ENCODE measurements around the gene CR1L.
"Not testable (repeated sequence)": the region's sequence is repeated elsewhere in the genome, so short reads cannot be mapped to it uniquely, and the experiment has no call there.

CR1L gene

GRCh38 chr1:207644852-207645634 is at the start of gene CR1L:
CR1L (plus strand) TSS chr1:207645133; CDS start chr1:207645234, 101 bp downstream.
- peak in 1 of 2 experiments; percentile 58 for DNase-seq

- DNase-seq: no peak
Observed at GRCh38 chr1:207603777-207604176, 41.2 kb upstream of the CR1L start.

- DNase-seq: no peak
Observed at GRCh38 chr1:207605444-207606361, 39.2 kb upstream of the CR1L start.

- DNase-seq: no peak
Observed at GRCh38 chr1:207606362-207606755, 38.6 kb upstream of the CR1L start.

GRCh38 chr1:207612762-207613161 is 32.2 kb upstream of the CR1L start:
- no peak for DNase-seq

GRCh38 chr1:207619871-207620542 is 24.9 kb upstream of the CR1L start:
- DNase-seq: peak; percentile 6 to 47

- no peak for DNase-seq
Observed at GRCh38 chr1:207620543-207620893, 24.4 kb upstream of the CR1L start.

GRCh38 chr1:207625504-207626071 is 19.3 kb upstream of the CR1L start:
- DNase-seq: not testable (repeated sequence)

- DNase-seq: no peak
Observed at GRCh38 chr1:207626972-207627337, 18.0 kb upstream of the CR1L start.

- no peak for DNase-seq
Observed at GRCh38 chr1:207627496-207627895, 17.4 kb upstream of the CR1L start.

GRCh38 chr1:207628776-207629175 is 16.2 kb upstream of the CR1L start:
- DNase-seq: no peak

GRCh38 chr1:207631137-207631536 is 13.8 kb upstream of the CR1L start:
- no peak for DNase-seq

GRCh38 chr1:207633226-207633625 is 11.7 kb upstream of the CR1L start:
- DNase-seq: no peak

- DNase-seq: not testable (repeated sequence)
Observed at GRCh38 chr1:207633699-207634289, 11.1 kb upstream of the CR1L start.

GRCh38 chr1:207634293-207634692 is 10.6 kb upstream of the CR1L start:
- DNase-seq: not testable (repeated sequence)

- DNase-seq: not testable (repeated sequence)
Observed at GRCh38 chr1:207635569-207636186, 9.3 kb upstream of the CR1L start.

GRCh38 chr1:207638487-207639145 is 6.3 kb upstream of the CR1L start:
- DNase-seq: not testable (repeated sequence)

GRCh38 chr1:207639362-207639761 is 5.6 kb upstream of the CR1L start:
- not testable (repeated sequence) for DNase-seq

- DNase-seq: no peak
Observed at GRCh38 chr1:207644166-207644851, 624 bp upstream of the CR1L start.

GRCh38 chr1:207645635-207646081 is 725 bp downstream of the CR1L start:
- DNase-seq: no peak

- no peak for DNase-seq
Observed at GRCh38 chr1:207646171-207646570, 1.2 kb downstream of the CR1L start.
